Stimulated activated CD4-positive, alpha-beta T cell treated with anti-CD3 and anti-CD28 coated beads, TNF-alpha, amount 100 ng/mL, for 4 hours (primary cell): ENCODE measurements around the gene AEBP1.

Experiments
- DNase-seq, 3 experiments: peaks; one replicate each; pipeline ENCODE4 v3.0.0-alpha.2; 2020; ENCODE audit warnings: low read depth in 3 of 3

AEBP1 gene

DNA sequence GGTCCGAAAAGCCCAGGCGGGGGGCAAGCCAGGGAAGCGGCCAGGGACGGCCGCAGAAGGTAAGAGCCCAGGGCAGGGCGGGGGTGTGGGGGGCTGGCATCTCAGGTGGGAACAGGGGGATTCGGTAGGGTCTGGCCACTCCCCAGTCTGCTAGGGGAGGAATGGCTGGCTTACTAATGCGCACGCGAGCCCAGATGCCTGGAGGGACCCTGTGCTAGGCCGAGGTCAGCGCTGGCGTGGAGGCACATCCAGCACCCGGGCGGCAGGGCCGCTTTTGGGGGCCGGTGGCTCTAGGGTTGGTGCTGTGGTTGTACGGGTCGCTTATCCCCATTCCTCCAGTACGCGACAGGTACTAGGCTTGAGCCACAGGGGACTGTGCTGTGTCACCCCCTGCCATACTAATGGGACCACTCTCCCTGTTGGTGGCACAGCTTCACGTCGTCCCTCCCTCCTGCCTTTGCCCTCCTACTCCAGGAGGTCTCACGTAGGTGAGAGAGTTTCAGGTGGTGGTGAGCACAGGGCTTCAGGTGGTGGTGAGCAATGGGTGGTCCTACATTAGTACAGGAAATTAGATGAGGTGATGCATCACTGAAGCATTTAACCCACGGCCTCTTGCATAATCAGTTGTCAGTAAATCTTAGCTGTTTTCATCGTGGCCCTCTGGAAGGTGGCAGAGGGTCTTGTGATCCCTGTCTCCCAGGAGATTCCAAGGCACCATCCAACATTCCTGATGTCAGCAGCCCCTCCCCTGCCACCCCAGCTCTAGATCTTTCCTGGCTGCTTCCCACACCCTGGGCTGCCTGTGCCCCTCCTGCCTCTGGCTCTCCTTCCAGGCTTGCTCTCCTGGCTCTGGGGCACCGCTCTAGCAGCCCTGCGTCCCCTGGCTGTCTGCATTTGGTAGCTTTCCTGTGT lies 971 bp downstream of the AEBP1 start:
- no peak for DNase-seq

DNA sequence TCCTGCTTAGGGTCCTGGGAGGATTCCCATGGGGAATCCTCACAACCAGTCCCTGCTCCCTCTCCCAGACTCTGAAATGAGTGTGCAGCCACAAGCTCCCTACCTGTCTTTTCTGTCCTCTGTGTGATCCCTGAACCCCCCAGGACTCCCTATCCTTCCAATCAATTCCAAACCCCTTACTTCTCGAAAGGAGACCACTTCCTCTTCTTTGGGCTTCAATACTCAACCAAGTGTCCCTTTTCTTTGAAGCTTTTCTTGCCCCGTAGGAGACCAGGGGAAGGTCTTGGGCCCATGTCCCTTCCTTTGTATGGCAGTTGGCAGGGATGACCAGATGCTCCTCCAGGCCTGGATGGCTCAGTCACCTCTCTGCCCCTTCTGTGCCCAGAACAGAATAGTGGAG lies 1.7 kb downstream of the AEBP1 start:
- no peak for DNase-seq

DNA sequence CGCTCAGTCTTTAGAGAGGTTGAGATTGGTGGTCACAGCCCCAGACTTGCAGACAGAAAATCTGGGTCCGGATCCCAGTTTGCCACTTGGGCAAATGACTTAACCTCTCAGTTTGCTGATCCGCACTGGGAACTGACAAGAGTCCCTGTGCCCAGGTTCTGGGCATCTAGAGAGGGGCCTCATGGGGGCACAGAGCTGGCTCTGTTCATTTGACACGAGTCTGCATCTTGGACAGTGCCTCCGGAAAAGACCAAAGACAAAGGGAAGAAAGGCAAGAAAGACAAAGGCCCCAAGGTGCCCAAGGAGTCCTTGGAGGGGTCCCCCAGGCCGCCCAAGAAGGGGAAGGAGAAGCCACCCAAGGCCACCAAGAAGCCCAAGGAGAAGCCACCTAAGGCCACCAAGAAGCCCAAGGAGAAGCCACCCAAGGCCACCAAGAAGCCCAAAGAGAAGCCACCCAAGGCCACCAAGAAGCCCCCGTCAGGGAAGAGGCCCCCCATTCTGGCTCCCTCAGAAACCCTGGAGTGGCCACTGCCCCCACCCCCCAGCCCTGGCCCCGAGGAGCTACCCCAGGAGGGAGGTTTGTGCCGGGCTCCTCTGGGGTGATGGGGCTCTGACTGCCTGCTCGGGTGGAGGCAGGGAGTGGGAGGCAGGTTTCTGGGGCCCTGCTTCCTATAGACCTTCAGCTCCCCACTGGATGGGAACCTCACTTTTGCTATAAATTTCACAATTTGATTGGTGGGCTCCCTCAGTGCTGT lies 2.3 kb downstream of the AEBP1 start:
- DNase-seq: no peak

DNA sequence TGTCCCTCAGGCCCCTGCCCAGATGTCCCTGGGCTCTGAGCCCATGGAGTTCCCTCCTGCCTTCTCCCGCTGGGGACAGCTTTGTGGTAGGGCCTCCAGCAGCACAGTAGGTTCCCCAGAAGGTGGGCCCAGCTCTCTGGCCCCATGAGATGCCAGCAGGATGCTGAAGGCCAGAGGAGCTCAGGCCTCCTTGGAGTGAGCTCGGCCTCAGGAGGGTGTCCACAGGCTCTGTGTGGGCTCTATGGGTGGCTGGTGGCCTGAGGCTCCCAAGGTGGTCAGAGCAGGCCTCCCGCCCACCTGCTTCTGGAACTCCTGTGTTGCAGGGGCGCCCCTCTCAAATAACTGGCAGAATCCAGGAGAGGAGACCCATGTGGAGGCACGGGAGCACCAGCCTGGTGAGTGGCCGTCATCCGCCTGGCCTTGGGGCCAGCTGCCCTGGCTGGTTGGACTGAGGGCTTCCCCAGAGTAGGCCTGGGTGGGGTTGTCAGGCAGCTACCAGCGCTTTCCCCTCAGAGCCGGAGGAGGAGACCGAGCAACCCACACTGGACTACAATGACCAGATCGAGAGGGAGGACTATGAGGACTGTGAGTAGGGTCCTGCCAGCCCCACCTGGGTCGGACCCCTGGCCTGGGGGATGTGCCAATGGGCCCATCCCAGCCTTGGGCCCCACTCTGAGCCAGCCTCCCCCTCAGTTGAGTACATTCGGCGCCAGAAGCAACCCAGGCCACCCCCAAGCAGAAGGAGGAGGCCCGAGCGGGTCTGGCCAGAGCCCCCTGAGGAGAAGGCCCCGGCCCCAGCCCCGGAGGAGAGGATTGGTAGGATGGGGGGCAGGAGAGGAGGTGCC lies 3.2 kb downstream of the AEBP1 start:
- DNase-seq: no peak

DNA sequence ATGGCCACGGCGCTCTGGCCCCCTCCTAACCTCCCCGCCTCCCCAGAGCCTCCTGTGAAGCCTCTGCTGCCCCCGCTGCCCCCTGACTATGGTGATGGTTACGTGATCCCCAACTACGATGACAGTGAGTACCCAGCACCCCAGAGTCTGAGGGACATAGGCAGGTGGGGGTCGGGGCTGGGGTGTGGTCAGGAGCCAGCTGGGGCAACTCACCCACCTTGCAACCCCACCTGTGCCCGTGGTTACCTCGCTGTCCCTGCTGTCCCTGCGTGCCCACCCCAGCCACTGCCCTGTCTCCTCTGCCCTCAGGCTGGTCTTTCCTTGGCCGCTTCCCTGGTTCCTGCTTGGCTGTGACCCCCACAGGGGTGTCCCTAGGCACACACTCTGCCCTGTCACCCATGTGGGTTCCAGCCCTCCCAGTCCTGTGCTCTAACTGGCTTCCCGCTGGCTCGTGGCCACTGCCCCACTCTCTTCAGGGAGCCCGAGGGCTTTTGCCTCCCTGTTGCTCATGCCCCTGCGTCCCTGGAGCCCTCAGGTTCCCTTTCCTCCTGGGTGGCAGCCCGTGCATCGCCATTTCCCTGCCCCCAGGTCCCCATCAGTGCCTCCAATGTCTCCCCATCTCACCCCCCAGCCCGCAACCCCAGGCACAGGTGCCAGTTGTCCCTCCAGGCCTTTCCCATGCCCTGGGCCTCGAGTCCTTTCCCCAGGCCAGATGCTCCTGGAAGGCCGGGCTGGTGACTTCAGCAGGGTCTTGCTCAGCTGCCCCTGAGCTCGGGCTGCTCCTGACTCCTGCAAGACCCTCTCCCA lies 4.0 kb downstream of the AEBP1 start:
- no peak for DNase-seq

DNA sequence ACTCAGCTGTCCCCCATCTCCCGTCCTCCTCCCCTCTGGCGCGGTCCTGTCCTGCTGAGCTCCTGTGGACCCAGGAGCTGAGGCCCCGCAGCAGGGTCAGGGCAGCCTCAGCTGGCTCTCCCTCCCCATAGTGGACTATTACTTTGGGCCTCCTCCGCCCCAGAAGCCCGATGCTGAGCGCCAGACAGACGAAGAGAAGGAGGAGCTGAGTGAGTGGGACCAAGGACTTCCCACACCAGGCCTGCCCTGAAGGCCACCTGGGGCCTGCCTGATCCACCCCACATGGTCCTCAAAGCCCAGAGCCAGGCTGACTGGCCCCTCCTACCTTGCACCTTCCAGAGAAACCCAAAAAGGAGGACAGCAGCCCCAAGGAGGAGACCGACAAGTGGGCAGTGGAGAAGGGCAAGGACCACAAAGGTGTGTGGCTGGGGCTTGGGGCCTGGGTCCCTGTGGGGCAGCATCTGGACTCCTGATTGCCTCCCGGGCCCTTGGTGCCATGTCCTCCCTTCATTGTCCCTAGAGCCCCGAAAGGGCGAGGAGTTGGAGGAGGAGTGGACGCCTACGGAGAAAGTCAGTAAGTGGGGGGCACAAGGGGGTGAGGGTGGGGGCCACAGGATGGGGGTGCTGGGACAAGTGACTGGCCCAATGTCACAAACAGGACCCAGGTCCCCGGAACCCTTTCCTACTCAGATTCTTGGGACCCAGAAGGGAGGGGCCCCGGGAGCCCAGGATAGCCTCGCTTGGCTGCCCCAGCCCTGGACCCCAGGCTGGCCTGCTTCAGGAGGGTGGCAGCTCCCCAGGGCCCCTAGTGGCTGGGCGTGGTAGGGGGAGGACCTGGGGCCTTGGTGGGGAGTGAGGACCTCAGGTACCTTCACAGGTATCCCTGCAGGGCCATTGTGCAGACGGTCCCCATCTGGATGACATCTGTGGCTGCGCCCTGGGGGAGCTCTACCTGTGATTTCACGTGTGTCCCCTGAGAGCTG lies 4.9 kb downstream of the AEBP1 start:
- DNase-seq: no peak

DNA sequence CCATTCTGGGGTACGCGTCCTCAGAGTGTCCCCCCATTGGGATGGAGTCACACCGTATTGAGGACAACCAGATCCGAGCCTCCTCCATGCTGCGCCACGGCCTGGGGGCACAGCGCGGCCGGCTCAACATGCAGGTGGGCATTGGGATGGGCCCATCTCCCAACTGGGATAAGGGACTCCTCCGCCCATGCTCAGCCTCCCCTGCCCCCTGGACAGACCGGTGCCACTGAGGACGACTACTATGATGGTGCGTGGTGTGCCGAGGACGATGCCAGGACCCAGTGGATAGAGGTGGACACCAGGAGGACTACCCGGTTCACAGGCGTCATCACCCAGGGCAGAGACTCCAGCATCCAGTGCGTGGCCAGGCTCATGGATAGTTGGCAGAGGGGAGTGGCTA lies 5.8 kb downstream of the AEBP1 start:
- DNase-seq: no peak

DNA sequence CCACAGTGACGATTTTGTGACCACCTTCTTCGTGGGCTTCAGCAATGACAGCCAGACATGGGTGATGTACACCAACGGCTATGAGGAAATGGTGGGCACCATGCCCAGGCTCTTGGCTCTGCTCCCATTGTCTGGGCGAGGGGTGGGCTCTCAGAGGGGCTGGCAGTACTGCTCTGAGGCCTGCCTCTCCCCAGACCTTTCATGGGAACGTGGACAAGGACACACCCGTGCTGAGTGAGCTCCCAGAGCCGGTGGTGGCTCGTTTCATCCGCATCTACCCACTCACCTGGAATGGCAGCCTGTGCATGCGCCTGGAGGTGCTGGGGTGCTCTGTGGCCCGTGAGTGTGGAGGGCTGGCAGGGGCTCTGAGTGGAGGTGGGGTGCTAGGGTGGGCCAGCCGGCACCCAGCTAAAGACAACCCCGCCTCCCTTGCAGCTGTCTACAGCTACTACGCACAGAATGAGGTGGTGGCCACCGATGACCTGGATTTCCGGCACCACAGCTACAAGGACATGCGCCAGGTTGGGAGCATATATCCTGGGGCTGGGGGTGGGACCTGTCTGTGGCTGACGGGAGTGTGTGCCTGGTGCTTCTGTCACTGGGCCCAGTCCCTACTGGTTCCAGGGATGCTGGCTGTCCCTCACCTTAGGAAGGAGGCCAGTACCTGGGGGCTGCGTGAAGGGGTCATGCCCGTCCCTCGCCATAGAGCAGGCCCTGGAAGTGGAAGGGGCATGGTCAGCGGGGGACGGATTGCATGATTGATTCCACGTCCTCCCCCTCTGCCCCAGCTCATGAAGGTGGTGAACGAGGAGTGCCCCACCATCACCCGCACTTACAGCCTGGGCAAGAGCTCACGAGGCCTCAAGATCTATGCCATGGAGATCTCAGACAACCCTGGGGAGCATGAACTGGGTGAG lies 6.8 kb downstream of the AEBP1 start:
- no peak for DNase-seq

DNA sequence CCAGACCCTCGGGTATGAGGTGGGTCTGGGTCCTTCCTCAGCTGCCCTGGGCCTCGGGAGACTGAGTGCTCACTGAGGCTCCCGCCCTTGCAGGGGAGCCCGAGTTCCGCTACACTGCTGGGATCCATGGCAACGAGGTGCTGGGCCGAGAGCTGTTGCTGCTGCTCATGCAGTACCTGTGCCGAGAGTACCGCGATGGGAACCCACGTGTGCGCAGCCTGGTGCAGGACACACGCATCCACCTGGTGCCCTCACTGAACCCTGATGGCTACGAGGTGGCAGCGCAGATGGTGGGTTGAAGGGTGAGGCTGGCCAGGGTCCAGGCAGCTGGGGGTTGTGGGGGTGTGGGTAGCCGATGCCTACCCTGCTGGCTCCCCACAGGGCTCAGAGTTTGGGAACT lies 7.6 kb downstream of the AEBP1 start:
- no peak for DNase-seq

DNA sequence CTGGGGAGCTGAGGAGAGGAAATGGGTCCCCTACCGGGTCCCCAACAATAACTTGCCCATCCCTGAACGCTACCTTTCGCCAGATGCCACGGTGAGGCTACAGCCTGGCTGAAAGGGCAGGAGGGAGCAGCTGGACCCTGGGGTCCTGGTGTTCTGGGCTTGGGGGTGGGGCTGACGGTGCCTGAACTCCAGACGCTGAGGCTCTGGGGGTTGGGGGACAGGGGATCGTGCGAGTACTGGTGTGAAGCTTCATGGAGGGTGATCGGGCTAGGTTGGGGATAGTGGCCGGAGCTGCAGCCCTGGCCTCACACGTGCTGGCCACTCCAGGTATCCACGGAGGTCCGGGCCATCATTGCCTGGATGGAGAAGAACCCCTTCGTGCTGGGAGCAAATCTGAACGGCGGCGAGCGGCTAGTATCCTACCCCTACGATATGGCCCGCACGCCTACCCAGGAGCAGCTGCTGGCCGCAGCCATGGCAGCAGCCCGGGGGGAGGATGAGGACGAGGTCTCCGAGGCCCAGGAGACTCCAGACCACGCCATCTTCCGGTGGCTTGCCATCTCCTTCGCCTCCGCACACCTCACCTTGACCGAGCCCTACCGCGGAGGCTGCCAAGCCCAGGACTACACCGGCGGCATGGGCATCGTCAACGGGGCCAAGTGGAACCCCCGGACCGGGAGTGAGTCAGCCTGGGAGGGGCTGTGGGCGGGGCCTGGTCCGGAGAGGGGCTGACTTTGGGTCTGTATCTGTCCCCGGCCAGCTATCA lies 8.3 kb downstream of the AEBP1 start:
- no peak for DNase-seq

DNA sequence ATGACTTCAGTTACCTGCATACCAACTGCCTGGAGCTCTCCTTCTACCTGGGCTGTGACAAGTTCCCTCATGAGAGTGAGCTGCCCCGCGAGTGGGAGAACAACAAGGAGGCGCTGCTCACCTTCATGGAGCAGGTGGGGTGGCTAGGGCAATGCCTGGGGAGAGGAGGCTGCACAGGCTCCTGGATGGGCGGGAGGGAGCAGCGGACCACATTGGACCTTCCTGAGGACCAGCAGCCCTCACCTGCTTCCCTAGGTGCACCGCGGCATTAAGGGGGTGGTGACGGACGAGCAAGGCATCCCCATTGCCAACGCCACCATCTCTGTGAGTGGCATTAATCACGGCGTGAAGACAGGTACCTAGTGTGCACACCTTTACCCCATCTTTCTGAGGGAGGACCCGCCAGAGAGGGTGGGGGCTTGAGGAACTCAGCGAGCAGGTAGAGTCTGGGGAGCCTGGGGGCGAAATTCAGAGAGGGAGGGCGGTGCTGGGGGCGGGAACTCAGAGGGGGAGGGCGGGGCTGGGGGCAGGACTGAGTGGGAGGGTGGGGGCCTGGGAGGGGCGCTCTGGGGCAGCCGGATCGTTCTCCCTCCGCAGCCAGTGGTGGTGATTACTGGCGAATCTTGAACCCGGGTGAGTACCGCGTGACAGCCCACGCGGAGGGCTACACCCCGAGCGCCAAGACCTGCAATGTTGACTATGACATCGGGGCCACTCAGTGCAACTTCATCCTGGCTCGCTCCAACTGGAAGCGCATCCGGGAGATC lies 9.0 kb downstream of the AEBP1 start:
- DNase-seq: no peak

DNA sequence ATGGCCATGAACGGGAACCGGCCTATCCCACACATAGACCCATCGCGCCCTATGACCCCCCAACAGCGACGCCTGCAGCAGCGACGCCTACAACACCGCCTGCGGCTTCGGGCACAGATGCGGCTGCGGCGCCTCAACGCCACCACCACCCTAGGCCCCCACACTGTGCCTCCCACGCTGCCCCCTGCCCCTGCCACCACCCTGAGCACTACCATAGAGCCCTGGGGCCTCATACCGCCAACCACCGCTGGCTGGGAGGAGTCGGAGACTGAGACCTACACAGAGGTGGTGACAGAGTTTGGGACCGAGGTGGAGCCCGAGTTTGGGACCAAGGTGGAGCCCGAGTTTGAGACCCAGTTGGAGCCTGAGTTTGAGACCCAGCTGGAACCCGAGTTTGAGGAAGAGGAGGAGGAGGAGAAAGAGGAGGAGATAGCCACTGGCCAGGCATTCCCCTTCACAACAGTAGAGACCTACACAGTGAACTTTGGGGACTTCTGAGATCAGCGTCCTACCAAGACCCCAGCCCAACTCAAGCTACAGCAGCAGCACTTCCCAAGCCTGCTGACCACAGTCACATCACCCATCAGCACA lies 9.7 kb downstream of the AEBP1 start:
- DNase-seq: no peak

DNA sequence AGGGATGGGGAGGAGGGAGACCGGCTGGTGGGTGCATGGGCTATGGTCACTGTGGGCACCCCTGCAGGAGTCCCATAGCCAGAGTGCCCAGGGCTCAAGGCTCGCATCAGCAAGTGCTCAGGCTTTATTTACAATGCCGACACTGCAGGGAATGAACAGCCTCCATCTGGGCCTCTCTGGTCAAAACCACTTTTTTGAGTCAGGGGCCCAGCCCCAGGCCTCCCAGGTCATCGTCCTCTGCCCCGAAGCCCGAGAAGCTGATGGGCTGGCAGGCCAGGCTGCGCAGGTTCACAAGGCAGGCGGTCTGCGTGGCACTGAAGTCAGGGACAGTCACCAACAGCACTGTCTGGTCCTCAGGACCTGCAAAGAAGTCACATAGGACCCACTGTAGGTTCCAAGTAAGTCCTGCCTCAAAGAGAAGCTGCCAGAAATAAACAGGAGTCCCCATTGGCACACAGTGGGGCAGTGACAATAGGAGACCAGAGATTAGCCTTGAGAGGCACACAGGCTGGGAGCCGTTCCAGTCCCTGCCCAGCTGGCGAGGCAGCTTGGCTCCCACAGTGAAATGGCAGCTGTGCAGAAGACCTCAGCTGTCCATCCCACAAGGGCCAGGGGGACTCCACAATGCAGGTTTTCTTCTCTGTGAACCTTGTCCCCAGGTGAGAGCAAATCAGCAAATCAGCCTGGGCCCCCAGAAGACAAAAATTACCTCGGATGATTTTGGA lies 10.6 kb downstream of the AEBP1 start:
- no peak for DNase-seq

DNA sequence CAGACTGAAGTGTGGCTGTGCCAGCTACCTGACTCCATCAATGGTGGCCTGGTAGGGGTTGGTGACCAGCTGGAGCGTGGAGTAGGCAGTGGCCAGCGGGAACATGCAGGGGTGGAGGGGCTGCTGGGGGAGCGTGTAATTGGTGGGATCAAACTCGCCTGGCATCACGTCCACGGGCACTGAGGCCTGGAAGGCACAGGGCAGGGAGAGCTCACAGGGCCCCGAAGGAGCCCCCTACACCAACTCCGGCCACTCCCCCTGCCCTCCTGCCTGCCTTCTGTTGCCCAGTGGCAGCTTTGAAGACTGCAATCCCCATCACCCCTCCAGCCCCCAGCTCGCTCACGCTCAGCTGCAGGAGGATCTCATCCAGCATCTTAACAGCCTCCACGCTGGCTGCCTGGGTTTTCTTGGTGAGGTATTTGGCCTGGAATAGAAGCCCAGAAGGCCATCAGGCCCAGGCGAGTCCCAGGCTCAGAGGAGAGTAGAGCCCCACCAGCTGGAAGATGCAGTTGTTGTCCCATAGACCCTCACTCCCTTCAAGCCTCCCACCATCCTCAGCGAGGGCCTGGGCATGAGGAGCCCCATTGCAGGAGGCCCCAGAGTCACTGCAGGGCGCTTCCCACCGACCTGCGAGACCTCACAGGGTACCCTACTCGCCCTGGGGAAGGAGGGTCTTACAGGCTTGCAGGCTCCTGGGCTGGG lies 12.1 kb downstream of the AEBP1 start:
- DNase-seq: no peak

DNA sequence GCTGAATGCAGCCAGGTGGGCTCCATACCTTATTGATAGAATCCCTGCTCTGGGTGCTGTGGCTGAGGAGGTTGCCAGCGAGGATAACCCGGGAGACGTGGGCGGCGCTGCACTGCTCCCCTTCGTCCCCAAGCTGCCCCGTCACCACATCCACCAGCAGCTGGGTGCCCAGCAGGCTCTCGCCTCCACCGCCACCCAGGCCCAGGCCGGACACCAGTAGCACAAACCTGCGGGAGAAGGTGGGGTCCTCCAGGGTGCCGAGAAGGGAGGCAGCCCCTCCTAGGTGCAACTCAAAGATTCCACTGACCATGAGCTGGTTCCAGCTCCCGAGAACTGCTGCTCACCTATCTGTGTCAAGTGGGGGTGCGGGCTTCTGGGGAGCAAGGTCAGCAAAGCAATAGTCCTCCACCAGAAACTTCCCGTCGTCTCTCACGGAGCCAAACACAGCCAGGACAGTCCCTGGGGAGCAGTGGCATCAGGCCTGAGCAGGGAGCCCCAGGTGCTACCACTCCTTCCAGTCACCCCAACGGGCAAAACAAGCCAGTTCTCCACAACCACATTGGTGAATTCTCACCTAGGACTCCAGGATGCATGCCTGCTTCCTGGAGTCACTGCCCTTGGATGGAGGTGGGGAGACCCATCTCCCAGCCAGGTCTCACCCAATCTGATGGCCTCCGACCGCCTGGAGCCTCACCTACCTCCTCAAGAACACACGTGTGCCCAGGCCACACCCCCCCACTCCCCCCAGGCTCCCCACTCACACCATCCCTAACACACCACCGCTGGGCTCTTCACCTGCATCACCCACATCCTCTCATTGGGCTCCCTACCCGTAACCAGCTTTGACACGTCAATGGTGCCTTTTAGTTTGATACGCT lies 12.9 kb downstream of the AEBP1 start:
- no peak for DNase-seq
